ENCODE data around the gene TAB3. TPM values are rescaled to one million over a fixed set of nuclear protein-coding genes. Genes with fewer than 3 reads are reported as not detected.

Gene TAB3
- total and polyA plus RNA-seq, 4 donors, result 16.6 to 35.8 (median 23.6) TPM

Other genes with a start within 250 kb of the TAB3 start
- 10 to 100 TPM in 1 of 2 donors, 1 to 10 TPM in 1; 8.3 to 14.5 TPM for gene GK, start 235.8 kb downstream of the TAB3 start, total RNA-seq
- 10 to 100 TPM; 10.3 to 13.5 TPM for gene GK, start 235.8 kb downstream of the TAB3 start, polyA plus RNA-seq (ENCODE audit: insufficient read length in 2 of 2)
- gene FTHL17, start 182.8 kb upstream of the TAB3 start, total RNA-seq, result not detected
- gene FTHL17, start 182.8 kb upstream of the TAB3 start, polyA plus RNA-seq (ENCODE audit: insufficient read length in 2 of 2), result not detected

All from spinal cord (tissue), 4 donors.